Sciatic nerve (tissue), 2 donors: ENCODE results near the gene ZC3H12C. TPM values are rescaled to one million over a fixed set of nuclear protein-coding genes. Genes with fewer than 3 reads are reported as not detected.

Experiments used
- ATAC-seq: fragments of 200-7000 bp; cut with Tn5 transposase; one replicate; pipeline ENCODE4 v1.9.1; 2020; ENCODE audit warnings: mild to moderate bottlenecking, moderate library complexity
- DNase-seq: peaks from one replicate; pipeline ENCODE4 v3.0.0-alpha.2; 2020; ENCODE audit warnings: low spot score
- intact Hi-C: fragments of 100-400 bp; cut with DNase I; formaldehyde crosslinking; loops from one replicate; pipeline ENCODE4 v1.14.2; 2022
- total RNA-seq: library from RNA; stranded (reverse); fragmentation: NEBNext Ultra II Directional; extraction: Animal tissue kit (Norgen Biotek cat#: 25700); gene quantifications from one replicate; pipeline ENCODE4 v1.2.1, GENCODE V29; 2021
- donor health status: DM: no; HTN: no; CAD: no.
- donor health status: DM: no; HTN: no; CAD: no.

The ZC3H12C gene
- total RNA-seq, 1 donor from 2014 or later = 30.4 TPM

GRCh38 chr11:110130642-110131238 is 37.5 kb downstream of the ZC3H12C start:
- DNase-seq = no peak
- intact Hi-C loops = no loop called here
- peak; percentile 55 for ATAC-seq

- ATAC-seq (no peak), DNase-seq (no peak)
- intact Hi-C loops = no loop called here
These were observed 38.4 kb downstream of the ZC3H12C start for GRCh38 chr11:110131386-110132123.

- intact Hi-C loops = no loop called here
- no peak for DNase-seq
- no peak for ATAC-seq
These were observed 40.0 kb downstream of the ZC3H12C start for GRCh38 chr11:110133160-110133559.

- intact Hi-C loops = no loop called here
- DNase-seq = no peak
- no peak for ATAC-seq
These were observed 40.9 kb downstream of the ZC3H12C start for GRCh38 chr11:110134110-110134509.

GRCh38 chr11:110141812-110142211 is 48.6 kb downstream of the ZC3H12C start:
- DNase-seq = no peak
- intact Hi-C loops = no loop called here
- no peak for ATAC-seq

- DNase-seq (no peak), ATAC-seq (no peak)
- intact Hi-C loops = no loop called here
These were observed 54.9 kb downstream of the ZC3H12C start for GRCh38 chr11:110147962-110148709.

GRCh38 chr11:110148775-110149744 is 55.9 kb downstream of the ZC3H12C start:
- DNase-seq = no peak
- ATAC-seq = no peak
- intact Hi-C loops = no loop called here

GRCh38 chr11:110152199-110152598 is 59.0 kb downstream of the ZC3H12C start:
- intact Hi-C loops = no loop called here
- no peak for ATAC-seq

GRCh38 chr11:110153474-110153873 is 60.3 kb downstream of the ZC3H12C start:
- DNase-seq = no peak
- intact Hi-C loops = no loop called here
- no peak for ATAC-seq

More at GRCh38 chr11:110152199-110152598, 59.0 kb downstream of the ZC3H12C start:
- DNase-seq = no peak

GRCh38 chr11:110156503-110156902 is 63.3 kb downstream of the ZC3H12C start:
- DNase-seq (no peak), ATAC-seq (no peak)
- intact Hi-C loops = no loop called here

- ATAC-seq = no peak
- intact Hi-C loops = no loop called here
- DNase-seq = no peak
These were observed 65.4 kb downstream of the ZC3H12C start for GRCh38 chr11:110158317-110159200.

- intact Hi-C loops = no loop called here
- no peak for DNase-seq
- no peak for ATAC-seq
These were observed 66.3 kb downstream of the ZC3H12C start for GRCh38 chr11:110159476-110159875.

GRCh38 chr11:110160016-110160415 is 66.8 kb downstream of the ZC3H12C start:
- intact Hi-C loops = no loop called here
- no peak for DNase-seq
- no peak for ATAC-seq

- intact Hi-C loops = no loop called here
- ATAC-seq (no peak), DNase-seq (no peak)
These were observed 67.2 kb downstream of the ZC3H12C start for GRCh38 chr11:110160437-110160836.

GRCh38 chr11:110161061-110161460 is 67.9 kb downstream of the ZC3H12C start:
- DNase-seq (no peak), ATAC-seq (no peak)
- intact Hi-C loops = no loop called here

GRCh38 chr11:110162216-110162615 is 69.0 kb downstream of the ZC3H12C start:
- no peak for ATAC-seq
- intact Hi-C loops = no loop called here
- DNase-seq = no peak

- intact Hi-C loops = no loop called here
- no peak for ATAC-seq
- no peak for DNase-seq
These were observed 72.1 kb downstream of the ZC3H12C start for GRCh38 chr11:110165039-110165925.
